Pulmonary artery endothelial cell (primary cell): Measurements from ENCODE around the gene RPL18. TPM values are rescaled to one million over a fixed set of nuclear protein-coding genes. Genes with fewer than 3 reads are reported as not detected.
"Not testable (repeated sequence)": the region's sequence is repeated elsewhere in the genome, so short reads cannot be mapped to it uniquely, and the experiment has no call there.

ENCODE experiments used
- DNase-seq: peaks from one replicate; pipeline ENCODE4 v3.0.0-alpha.2; 2011; ENCODE audit warnings: low read depth, low spot score
- total RNA-seq: library from RNA; depleted of rRNA; stranded (reverse); fragments of >200 nt; gene quantifications from 2 replicates; pipeline ENCODE4 v1.2.3, GENCODE V29; 2014

RPL18 gene
- total RNA-seq, 1 donor from 2014 or later: 2,640 TPM

DNA sequence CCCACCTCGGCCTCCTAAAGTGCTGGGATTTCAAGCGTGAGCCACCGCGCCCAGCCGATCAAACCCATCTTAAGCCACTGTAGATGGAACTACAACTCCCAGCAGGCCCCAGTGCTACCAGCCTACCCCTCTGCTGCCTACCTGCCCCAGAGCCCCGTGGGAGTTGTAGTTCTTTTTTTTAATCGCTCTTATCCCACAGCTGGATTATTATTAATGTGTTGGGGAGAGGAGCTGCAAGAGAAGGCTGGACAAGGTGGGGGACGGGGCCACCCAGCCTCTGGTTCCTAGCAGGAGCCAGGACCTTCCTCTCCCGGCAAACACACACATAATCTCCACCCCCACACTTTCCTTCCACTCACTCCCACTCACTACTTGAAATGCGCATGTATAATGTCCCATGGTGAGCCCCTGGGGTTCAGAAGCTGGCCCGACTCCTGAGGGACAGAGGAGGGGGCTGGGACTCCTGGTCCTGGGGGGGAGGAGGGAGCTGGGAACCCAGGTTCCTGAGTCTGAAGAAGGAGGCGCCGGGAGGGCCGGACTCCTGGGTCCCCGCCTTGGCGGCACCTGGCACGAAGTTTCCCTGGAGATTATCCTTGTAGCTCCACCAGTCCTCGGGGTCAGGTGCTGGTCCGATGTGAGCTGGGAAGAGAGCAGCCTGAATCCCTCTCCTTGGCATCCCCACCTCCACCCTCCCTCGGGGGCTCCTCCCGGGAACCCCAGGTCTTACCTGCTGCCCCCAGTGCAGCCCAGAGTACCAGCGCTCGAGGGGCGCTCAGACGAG, 26.1 kb upstream of the RPL18 start:
- DNase-seq: no peak

DNA sequence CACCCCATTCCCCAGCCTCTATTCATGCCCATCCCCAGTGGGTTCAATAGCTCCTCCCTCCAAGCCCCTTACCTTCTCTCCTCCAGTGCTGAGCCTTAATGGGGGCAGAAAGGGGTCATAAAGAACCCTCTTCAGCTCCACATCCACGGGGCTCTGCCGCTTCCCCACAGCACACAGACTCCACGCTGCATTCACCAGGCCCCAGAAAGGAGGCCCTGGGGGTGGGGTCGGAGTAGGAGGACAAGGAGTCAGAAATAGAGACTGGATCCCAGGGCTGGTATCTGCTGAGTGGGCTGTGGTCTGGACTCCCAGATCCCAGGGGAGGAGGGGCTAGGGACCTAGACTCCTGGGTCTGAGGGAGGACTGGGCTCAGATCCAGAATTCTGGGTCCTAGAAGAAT, 25.4 kb upstream of the RPL18 start:
- DNase-seq: no peak

DNA sequence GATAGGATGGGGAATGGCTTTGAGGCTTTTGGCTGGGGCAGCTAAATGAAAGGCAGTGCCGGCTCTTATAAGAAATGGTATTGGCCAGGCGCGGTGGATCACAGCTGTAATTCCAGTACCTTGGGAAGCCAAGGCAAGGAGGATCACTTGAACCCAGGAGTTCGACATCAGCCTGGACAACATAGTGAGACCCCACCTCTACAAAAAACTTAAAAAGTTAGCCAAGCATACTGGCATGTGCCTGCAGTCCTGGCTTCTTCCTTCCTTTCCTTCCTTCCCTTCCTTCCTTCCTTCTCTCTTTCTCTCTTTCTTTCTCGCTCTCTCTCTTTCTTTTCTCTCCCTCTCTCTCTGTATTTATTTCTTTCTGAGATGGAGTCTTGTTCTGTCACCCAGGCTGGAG, 23.9 kb upstream of the RPL18 start:
- DNase-seq: no peak

DNA sequence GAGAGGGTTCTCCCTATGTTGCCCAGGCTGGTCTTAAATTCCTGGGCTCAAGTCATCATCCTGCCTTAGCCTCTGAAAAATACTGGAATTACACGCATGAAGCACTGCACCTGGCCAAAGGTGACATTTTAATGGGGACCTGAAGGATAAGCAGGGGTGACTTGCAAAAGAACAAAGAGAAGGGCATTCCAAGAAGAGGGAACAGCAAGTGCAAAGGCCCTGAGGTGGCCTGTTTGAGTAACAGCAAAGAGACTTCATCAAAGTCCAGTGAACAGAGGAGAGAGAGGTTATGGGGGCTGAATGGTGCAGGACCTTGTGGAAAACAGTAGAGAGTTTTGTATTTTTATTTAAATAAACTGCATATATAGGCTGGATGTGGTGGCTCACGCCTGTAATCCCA, 22.9 kb upstream of the RPL18 start:
- DNase-seq: no peak

DNA sequence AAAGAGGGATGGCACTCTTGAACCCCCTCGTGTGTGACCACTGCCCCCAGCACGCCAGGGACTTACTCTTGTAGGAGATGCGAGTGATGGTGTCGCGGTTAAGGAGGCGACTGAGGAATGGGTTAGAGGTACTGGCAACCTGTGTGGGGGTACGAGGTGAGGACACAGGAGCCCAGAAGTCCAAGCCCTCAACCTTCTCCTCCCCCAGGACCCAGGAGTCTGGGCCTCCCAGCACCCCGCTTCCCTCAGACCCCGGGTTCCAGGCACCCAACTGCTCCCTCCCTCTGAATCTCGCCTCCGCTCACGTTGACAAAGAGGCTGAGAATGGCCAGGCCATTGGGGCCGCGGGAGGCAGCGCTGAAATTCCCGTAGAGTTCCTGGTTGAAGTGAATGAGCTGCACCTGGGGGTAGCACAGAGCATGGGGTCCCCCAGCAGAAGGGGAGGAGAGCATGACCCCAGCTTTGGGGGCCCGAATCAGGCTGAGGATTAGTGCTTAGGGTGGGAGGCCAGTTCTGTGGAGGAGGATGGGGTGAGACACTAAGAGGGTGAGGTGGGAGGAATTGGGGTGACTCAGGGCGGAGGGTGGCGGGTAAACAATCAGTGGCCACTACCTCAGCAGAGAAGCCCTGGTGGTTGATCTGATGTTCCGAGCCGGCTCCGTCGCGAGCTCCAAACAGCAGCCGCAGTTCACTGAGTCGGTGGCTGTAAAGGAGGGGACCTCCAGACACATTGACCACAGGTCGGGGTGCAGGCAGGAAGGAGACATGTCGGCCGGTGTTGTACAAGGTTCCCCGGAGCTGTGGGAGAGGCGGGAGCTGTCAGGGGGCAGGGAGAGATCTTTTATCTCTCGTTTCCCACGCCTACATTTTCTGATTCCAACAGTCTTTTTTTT, 20.8 kb upstream of the RPL18 start:
- no peak for DNase-seq

DNA sequence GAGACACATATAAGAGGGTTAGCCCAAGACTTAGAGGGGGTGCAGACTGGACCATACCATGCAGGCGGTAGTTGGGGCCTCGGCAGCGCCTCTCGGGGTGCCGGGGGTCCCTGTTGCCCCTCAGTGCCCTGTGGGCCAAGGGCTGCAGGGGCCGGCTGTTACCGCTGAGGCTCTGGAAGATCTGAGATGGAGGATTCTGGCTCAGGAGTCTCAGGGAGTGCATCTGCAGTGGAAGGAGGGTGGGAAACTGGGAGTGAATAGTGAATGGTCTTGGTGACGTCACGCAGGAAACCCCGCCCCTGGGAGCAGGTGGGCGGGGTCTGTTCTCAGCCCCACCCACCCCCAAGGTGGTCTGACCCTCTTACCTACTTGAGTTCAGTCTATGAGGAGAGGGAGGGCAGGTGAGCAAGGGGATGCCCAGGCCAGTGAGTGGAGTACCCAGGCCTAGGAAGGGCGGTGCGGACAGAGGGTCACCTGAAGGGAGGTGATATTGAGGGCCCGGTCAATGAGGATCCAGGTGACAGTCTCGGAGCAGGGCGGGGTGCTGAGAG, 19.9 kb upstream of the RPL18 start:
- DNase-seq: no peak

DNA sequence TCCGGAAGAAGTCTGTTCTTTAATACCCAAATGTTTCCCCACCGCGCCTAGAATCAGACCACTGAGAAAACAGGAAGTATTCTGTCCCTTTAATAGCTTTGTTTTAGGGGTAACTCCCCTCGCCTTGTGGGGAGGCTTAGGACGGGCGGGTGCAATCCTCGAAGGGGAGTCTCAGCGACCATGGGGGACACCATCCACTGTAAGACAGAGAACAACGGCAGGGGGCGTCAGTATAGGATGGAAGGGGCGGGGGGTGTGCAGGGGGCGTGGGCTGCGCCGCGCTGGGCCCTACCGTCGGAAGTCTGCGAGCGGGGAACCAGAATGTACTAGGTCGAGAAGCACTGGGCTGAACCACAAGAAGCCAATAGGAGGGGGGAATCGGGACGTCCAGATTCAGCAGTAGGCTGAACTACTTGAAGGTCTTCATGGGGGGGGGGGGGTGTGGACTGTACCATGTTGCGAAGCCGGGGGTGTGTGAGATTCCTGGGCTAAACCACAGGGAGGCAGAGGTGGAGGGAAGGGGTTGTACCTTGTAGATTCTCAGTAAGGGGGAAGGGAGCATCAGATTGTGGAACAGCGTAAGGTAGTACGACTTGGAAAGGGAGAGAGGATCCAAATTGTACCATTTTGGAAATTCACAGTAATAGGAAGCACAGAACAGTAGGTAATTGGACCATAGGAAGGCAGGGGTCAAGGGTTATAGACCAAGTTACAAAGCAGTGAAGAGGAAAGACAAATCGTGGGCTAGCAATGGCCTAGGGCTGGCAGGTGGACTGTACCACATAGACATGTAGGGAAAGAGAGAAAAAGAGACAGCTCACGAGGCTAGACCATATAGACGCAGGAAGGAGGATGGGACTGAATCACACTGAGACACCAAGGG, 19.2 kb upstream of the RPL18 start:
- peak; percentile 83 for DNase-seq

DNA sequence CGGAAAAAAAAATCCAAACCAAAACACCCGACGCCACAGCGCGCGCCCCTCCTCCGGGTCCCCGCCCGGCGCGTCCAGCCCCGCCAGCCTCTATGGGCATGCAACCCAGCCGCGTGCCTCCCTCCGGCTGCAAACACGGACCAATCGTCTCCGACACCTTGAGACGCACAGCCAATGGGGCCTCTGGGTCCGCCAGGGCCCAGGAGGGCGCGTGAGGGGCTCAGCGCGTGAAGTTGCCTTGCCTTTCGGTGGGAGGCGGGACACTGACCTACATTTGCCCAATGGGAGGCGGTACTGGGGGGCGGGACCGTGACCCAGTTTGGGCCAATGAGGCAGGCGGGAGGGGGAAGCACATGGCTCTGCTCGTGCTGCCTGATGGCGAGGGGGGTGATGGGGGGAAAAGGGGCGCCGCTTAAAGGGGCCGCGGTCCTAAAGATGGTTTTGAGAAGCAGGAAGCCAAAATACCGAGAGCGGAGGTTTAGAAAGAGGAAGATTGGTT, 18.5 kb upstream of the RPL18 start:
- DNase-seq: peak; percentile 92

DNA sequence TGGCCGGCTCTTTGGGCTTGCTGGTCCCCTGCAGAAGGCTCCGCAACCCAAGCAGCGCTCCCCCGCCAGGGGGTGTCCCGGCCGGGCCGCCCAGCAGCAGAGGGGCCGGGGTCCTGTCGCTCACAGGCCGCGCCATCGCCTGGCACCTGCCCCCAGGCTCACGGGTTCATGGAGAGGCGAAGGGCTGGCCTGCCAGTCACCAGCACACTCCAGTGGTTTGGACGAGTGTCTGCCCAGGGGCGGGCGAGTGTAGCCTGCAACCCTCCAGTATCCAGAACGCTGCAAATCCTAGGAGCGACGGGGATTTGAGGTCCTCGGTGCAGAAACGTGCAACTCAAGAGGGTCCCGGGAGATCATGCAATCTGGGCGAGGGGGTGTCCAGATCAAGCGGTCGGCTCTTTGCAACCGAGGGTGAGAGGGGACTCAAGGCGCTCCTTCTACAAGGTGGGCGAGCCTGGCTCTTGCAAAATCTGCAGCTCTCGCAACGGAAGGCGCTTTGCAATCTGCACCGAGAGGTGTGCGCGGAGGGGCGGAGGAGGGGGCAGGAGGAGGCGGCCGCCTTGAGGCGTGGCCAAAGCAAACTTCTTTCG, 18.0 kb upstream of the RPL18 start, which contains the start of gene DBP:
DBP (minus strand) TSS at position 521 of the 590 bp plus-strand sequence; CDS start at position 136, 385 bp downstream.
- no peak for DNase-seq

DNA sequence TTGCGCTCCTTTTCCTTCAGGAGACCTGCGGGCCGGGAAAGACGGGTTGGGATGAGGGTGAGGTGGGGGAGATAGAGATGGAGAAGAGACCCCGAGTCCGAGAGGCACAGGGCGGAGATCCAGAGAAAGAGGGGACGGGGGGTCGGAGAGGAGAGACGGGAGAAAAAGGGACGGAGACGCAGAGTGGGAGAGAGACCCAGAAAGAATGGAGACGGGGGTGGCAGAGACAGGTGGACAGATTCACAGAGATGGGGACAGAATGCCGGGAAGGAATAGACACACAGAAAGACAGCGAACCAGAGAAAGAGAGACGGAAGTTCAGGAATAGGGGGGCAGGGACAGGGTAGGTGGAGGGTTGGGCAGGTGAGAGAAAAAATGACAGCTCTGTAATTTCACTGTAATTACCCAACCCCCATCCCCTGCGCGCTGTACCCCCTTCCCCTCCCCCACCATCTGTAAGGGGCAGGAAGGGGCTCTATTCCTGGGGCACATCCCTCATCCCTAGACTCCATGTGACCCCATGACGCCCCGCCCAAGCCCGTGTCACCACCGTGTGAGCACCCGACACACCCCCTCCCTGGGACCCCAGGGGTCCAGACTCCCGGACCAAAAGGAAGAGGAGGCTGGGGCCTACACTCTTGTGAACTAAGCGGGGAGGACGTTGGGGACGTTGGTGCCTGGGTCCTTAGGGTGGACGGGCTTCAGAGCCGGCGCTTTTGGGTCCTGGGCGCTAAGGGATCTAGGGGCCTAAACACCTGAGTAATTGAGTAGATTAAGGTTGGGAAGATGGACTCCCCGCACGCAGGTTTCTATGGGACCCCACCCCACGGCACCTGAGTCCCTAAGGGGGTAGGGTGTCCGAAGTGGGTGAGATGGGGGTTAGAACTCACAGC, 17.2 kb upstream of the RPL18 start:
- DNase-seq: no peak

DNA sequence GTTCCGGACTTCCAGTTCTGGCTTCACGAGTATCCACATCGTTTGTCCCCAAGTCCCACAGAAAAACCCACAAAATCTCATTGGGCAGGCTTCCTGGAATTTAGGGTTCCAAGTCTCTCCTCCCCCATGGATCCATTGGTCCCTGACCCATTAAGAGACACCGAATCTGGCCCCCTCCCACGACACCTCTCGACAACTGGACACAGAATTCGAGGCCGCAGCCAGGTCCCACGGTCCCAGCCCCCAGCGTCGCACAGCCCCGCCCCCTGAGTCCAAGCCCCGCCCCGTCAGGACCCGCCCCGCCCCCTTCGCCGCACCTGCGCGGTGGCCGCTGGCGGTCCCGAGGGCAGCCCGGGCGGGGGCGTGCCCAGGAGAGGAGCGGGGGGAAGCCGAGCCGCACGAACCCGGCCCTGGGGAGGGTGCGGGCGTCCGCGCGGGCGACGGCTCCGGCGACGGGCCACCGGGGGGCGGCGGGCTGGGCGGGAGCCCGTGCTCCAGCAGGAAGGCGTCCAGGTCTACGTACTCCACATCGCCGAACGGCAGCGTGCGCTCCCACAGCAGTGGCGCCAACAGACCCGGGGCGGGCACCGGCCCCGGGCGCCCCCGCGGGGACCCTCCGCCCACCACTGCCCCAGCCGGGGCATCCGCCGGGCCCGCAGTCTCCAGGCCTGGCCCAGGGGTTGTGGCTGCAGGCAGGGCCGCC, 16.4 kb upstream of the RPL18 start:
- no peak for DNase-seq

DNA sequence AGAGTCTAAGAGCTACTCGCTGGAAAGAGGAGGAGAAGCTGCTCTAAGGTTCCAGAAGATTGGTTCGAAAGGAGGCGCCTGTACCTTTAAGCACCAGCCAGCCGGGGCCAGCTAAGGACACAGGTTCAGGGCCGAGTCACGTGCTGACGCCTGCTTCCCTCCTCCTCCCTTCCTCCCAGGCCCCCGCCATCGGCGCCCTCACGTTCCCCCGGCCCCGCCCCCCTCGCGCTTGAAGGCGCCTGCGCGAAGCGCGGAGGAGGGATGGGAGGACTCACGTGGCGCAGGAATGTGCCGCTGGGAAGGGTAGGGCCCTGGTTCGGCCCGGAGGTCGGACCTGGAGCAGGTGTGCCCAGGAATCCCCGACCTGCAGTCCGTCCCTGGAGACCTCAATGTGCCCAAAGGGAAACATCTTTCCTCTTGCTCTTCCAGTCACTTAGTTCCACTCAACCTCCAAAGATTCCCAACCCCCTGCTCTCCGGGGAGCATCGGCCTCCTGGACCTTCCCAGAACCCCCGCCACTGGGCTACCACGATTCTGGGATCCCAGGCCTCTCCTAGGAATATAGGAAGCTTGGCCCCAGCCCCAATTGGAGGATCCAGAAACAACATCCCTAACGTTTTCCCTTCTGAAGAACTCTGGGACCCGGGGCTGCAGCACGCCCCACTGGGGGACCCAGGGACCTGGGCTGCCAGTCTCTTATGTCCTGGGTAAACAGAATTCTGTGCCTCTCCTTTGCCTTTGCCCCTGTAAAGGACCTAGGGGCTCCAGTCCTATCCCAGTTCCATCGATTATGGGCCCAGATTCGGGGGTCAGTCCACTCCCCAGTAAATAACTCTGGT, 15.7 kb upstream of the RPL18 start:
- peak; percentile 88 for DNase-seq

DNA sequence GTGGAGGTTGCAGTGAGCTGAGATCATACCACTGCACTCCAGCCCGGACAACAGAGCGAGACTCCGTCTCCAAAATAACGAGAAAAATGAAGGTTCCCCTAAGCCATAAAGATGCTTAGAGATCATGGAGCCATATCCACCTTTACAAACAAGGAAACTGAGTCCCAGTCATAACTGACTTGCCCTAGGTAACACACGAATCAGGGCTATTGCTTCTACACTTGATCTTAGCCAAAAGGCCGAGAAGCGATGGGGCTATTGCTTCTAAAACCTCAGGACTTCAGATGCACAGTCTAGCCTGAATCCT, 15.0 kb upstream of the RPL18 start:
- DNase-seq: no peak

DNA sequence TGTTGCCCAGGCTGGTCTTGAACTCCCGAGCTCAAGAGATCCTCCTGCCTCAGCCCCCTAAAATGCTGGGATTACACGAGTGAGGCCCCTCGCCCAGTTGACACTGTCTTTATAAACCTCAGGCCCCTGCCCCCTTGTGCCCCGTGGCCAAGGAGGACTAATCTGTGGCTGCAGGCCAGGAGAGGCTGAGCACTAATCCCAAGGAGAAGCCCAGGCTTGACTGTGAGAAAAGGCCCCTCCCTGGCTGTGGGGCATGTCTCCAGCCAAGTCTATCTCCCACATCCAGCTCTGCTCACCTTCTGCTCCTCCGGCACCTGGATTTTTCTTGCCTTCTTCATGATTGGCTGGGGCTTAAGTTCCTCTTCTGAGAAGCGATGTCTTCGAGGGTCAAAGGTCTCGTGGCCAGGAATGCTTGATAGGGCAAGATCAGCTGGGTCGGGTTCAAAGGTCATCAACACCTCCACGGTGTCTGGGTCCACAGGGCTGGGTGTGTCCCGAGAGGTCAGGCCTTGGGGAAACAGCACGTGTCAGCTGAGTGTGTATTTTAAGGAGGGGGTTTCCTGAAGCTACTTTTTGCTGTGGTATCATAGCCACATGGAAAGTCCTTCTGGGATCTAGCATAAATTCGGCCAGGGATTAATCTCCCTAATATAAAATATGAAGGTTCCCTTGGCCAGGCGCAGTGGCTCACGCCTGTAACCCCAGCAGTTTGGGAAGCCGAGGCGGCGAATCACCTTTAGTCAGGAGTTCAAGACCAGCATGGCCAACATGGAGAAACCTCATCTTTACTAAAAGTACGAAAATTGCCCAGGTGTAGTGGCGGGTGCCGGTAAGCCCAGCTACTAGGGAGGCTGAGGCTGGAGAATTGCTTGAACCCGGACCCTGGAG, 14.4 kb upstream of the RPL18 start:
- no peak for DNase-seq

DNA sequence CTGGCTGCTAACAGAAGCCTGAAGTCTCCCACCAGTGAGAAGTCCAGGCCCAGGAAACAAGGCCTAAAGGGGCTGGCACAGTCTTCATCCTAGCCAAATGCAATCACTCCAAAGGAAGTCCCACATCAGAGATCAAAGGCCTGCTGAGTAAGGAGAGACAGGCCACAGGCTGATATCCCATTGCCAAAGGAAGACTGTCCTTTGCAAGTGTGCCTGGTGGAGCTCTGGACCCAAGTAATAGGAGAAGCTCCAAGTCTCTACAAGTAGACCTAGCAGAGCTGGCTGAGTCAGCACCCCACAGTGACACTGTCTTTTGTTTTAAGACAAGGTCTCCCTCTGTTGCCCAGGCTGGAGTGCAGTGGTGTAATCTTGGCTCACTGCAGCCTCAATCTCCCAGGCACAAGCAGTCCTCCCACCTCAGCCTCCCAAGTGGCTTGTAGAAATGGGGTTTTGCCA, 13.7 kb upstream of the RPL18 start:
- no peak for DNase-seq

DNA sequence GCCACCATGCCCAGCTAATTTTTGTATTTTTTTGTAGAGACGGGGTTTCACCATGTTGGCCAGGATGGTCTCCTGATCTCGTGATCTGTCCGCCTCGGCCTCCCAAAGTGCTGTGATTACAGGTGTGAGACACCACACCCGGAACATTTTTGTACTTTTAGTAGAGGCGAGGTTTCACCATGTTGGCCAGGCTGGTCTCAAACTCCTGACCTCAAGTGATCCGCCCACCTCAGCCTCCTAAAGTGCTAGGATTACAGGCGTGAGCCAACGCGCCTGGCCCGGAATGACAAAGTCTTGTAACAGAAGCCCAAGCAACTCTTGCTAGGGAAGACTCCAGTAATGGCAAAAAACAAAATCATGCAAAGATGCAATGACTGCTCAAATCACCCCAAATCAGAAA, 13.3 kb upstream of the RPL18 start:
- DNase-seq: not testable (repeated sequence)

DNA sequence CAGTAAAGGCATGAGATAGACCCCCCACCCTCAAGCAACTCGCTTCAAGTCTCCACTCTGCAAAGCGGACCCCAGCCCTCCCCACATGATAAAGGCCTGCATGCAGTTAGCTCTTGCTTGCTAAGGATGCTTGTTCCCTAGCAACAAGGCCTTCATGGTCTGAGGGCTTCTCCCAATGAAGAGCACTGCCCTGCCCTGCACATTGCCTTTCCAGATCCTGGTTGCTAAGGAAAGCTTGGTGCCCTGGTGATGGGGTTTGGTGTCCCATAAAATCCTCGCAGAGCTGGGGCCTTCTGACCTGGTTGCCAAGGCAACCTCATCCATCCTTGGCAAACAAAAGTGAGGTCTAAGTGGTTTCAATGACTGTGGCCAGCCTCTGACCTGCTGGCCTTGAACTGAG, 12.2 kb upstream of the RPL18 start:
- no peak for DNase-seq
